H54 (cell line): ENCODE results near the gene HSP90AB1.
A peak's percentile ranks its signal among the peaks of the same experiment; 100 is the strongest.
"Not testable (repeated sequence)": the region's sequence is repeated elsewhere in the genome, so short reads cannot be mapped to it uniquely, and the experiment has no call there.

ENCODE experiments used
- DNase-seq: peaks from one replicate; pipeline ENCODE4 v3.0.0; 2011; ENCODE audit warnings: low spot score, mixed read lengths; ENCODE audit not compliant: insufficient read length
- FAIRE-seq: peaks from 3 replicates; lab custom pipeline; 2011; peaks lifted over from hg19 to GRCh38; lab: Jason Lieb, UNC
- POLR2A ChIP-seq: IDR thresholded peaks from 2 replicates; pipeline ENCODE4 v1.6.1; 2011; ENCODE audit warnings: low read depth, mild to moderate bottlenecking, low read length

Gene HSP90AB1

GRCh38 chr6:44226368-44227147 is 20.3 kb upstream of the HSP90AB1 start:
- DNase-seq, result no peak
- FAIRE-seq, result no peak
- TF ChIP-seq POLR2A, result no peak

GRCh38 chr6:44227148-44227793 is 19.6 kb upstream of the HSP90AB1 start:
- DNase-seq, result no peak
- no peak for TF ChIP-seq POLR2A
- no peak for FAIRE-seq

- FAIRE-seq (no peak), DNase-seq (no peak)
- TF ChIP-seq POLR2A, result no peak
Measured at GRCh38 chr6:44228031-44228430, 18.9 kb upstream of the HSP90AB1 start.

- FAIRE-seq (no peak), DNase-seq (no peak)
- no peak for TF ChIP-seq POLR2A
Measured at GRCh38 chr6:44228433-44228832, 18.5 kb upstream of the HSP90AB1 start.

GRCh38 chr6:44228836-44229235 is 18.1 kb upstream of the HSP90AB1 start:
- FAIRE-seq (no peak), DNase-seq (no peak)
- TF ChIP-seq POLR2A, result no peak

GRCh38 chr6:44229376-44230033 is 17.4 kb upstream of the HSP90AB1 start:
- DNase-seq, result no peak
- no peak for TF ChIP-seq POLR2A
- no peak for FAIRE-seq

- FAIRE-seq, result no peak
- no peak for TF ChIP-seq POLR2A
Measured at GRCh38 chr6:44230034-44230675, 16.7 kb upstream of the HSP90AB1 start.

GRCh38 chr6:44231426-44231825 is 15.5 kb upstream of the HSP90AB1 start:
- FAIRE-seq, DNase-seq: not testable (repeated sequence)

More at GRCh38 chr6:44230034-44230675, 16.7 kb upstream of the HSP90AB1 start:
- DNase-seq, result no peak

- no peak for TF ChIP-seq POLR2A
- no peak for DNase-seq
- no peak for FAIRE-seq
Measured at GRCh38 chr6:44232676-44233566, 14.0 kb upstream of the HSP90AB1 start.

GRCh38 chr6:44233567-44234100 is 13.3 kb upstream of the HSP90AB1 start:
- DNase-seq (no peak), FAIRE-seq (no peak)
- TF ChIP-seq POLR2A, result no peak

- peak; percentile 87 for DNase-seq
- no peak for FAIRE-seq
- TF ChIP-seq POLR2A, result no peak
Measured at GRCh38 chr6:44234101-44235025, 12.5 kb upstream of the HSP90AB1 start.

- DNase-seq, result no peak
- no peak for TF ChIP-seq POLR2A
- no peak for FAIRE-seq
Measured at GRCh38 chr6:44235269-44235668, 11.6 kb upstream of the HSP90AB1 start.
